ENCODE results near the gene SLC6A9. TPM values are rescaled to one million over a fixed set of nuclear protein-coding genes. Genes with fewer than 3 reads are reported as not detected.

Gene SLC6A9
- total and polyA plus RNA-seq, 2 of the 8 experiments (the other 6 are each of a cell fraction or from before 2014, with no cell fraction given), result 20.2 to 24.2 TPM

GRCh38 chr1:44002165-44002564 lies 29.1 kb downstream of the SLC6A9 start:
- no peak overlapping the region for H3K23ac ChIP-seq (ENCODE audit: insufficient read length)
- H2BK5ac ChIP-seq (ENCODE audit: low read depth, low read length), result no peak overlapping the region
- WGBS, 2 experiments (ENCODE audit: extremely low coverage in 1 of 2, insufficient coverage in 1 of 2, insufficient read length in 1 of 2, insufficient replicate concordance in 2 of 2, low coverage in 1 of 2, low lambda C conversion rate in 2 of 2, missing lambda C conversion rate in 1 of 2), result 92% methylated on average over 8 of the region's 8 CpGs; no CpG with 5 or more reads in 1 of the 2 experiments
- no peak overlapping the region for H3K4me2 ChIP-seq (ENCODE audit: insufficient read depth in 1 of 2, low read depth in 2 of 2, low read length in 2 of 2)
- ChIA-PET POLR2A (ENCODE audit: partially characterized antibody) (interaction anchor here (0.5 to 27.1 kb wide), 3 partner anchors 10 to 413 kb away, joined by 3 to 544 read pairs (median 9); partner anchors contain the start of gene SLC6A9), CTCF (ENCODE audit: partially characterized antibody) (interaction anchor here (1.1 to 21.8 kb wide), 7 partner anchors 10 to 69 kb away, joined by 3 to 478 read pairs (median 11); no protein-coding TSS in a partner anchor)
- H3K79me1 ChIP-seq (ENCODE audit: low read depth, low read length), result no peaks in the 10 kb centered on the region
- H3K23me2 ChIP-seq (ENCODE audit: low read depth, low read length), result no peaks in the 10 kb centered on the region
- H2AK5ac ChIP-seq (ENCODE audit: low read depth, low read length), result no peak overlapping the region
- 0 out of 2 replicates have a peak overlapping the region, but pooled peaks have one; percentile 58 for H4K8ac ChIP-seq (ENCODE audit: extremely low read depth, insufficient read depth, low read length)
- H4K91ac ChIP-seq (replicated peaks; ENCODE audit: insufficient read length, low read length), result no peak overlapping the region
- H3K9me3 ChIP-seq (ENCODE audit: insufficient read depth in 2 of 2, low read depth in 1 of 2, low read length in 1 of 2), result no peaks in the 10 kb centered on the region
- H2BK15ac ChIP-seq (ENCODE audit: low read length), result no peak overlapping the region
- no peak overlapping the region for H2BK120ac ChIP-seq (replicated peaks; ENCODE audit: low read depth, low read length)
- H3K4ac ChIP-seq (replicated peaks; ENCODE audit: insufficient read length, low read depth, low read length), result no peak overlapping the region
- H3K27ac ChIP-seq (ENCODE audit: low read depth, low read length), result no peak overlapping the region
- H3K56ac ChIP-seq (replicated peaks; ENCODE audit: insufficient read length, low read depth, low read length), result no peak overlapping the region
- no peak overlapping the region for H3K18ac ChIP-seq (ENCODE audit: extremely low read depth, low read length)
- H4K5ac ChIP-seq (ENCODE audit: insufficient read length, low read depth, low read length), result no peak overlapping the region
- no peak overlapping the region for H3K9ac ChIP-seq (replicated peaks in 1 of 4; ENCODE audit: extremely low read depth in 1 of 4, low read depth in 3 of 4, low read length in 3 of 4)
- no peak overlapping the region for H2BK20ac ChIP-seq (ENCODE audit: low read length)
- no peak overlapping the region for H3K4me3 ChIP-seq (ENCODE audit: extremely low read depth in 1 of 4, insufficient read depth in 2 of 4, low read depth in 3 of 4, low read length in 4 of 4)
- H4K20me1 ChIP-seq (replicated peaks in 1 of 2; ENCODE audit: control insufficient read depth in 1 of 2, insufficient read depth in 2 of 2, low read length in 2 of 2), result peaks cover 1 to 2% of the 10 kb centered on the region in 2 experiments
- H3K36me3 ChIP-seq (ENCODE audit: control insufficient read depth in 2 of 4, insufficient read depth in 4 of 4, low read length in 3 of 4), result peaks cover 0 to 21% (median 11%) of the 10 kb centered on the region in 4 experiments; a peak in 6 of 8 replicates
- no peak for DNase-seq (ENCODE audit: low read depth in 1 of 2, low spot score in 2 of 2)
- no peaks in the 10 kb centered on the region for H3K4me1 ChIP-seq (replicated peaks in 1 of 4; ENCODE audit: control insufficient read depth in 3 of 4, insufficient read depth in 4 of 4, low read length in 3 of 4)
- H2BK12ac ChIP-seq (ENCODE audit: low read depth, low read length), result 0 out of 2 replicates have a peak overlapping the region, but pooled peaks have one; percentile 27
- no peaks in the 10 kb centered on the region for H3K27me3 ChIP-seq (replicated peaks in 1 of 4; ENCODE audit: control insufficient read depth in 3 of 4, extremely low read depth in 1 of 4, insufficient read depth in 3 of 4, low read length in 3 of 4)
- H3K79me2 ChIP-seq (ENCODE audit: control insufficient read depth in 1 of 2, insufficient read depth in 2 of 2, low read length in 2 of 2), result no peaks in the 10 kb centered on the region
- no peak overlapping the region for H3K14ac ChIP-seq (ENCODE audit: insufficient read length)
- FAIRE-seq, result no peak
- no peak overlapping the region for H2AFZ ChIP-seq (ENCODE audit: low read length)
- no peak for TF ChIP-seq EGR1 (IDR thresholded peaks at IDR 0.05; ENCODE audit: borderline replicate concordance, low read depth, low read length)
- TF ChIP-seq E2F6 (IDR thresholded peaks at IDR 0.05), result no peak

Data from H1 (cell line).